GM19452 (cell line): Measurements from ENCODE around the gene PCDHA12.
"Not testable (repeated sequence)": the region's sequence is repeated elsewhere in the genome, so short reads cannot be mapped to it uniquely, and the experiment has no call there.

Experiments used
- ATAC-seq: cut with Tn5 transposase; IDR thresholded peaks from one replicate; pipeline ENCODE4 v1.9.1; 2021; ENCODE audit not compliant: unreplicated experiment

The PCDHA12 gene

DNA sequence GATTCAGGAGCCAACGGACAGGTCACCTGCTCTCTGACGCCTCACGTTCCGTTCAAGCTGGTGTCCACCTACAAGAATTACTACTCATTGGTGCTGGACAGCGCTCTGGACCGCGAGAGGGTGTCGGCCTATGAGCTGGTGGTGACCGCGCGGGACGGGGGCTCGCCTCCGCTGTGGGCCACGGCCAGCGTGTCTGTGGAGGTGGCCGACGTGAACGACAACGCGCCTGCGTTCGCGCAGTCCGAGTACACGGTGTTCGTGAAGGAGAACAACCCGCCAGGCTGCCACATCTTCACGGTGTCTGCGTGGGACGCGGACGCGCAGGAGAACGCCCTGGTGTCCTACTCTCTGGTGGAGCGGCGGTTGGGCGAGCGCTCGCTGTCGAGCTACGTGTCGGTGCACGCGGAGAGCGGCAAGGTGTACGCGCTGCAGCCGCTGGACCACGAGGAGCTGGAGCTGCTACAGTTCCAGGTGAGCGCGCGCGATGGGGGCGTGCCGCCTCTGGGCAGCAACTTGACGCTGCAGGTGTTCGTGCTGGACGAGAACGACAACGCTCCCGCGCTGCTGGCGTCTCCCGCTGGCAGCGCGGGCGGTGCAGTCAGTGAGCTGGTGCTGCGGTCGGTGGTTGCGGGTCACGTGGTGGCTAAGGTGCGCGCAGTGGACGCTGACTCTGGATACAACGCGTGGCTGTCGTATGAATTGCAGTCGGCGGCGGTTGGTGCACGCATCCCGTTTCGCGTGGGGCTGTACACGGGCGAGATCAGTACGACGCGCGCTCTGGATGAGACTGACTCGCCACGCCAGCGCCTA, 17.7 kb upstream of the PCDHA12 start:
- ATAC-seq = no peak

DNA sequence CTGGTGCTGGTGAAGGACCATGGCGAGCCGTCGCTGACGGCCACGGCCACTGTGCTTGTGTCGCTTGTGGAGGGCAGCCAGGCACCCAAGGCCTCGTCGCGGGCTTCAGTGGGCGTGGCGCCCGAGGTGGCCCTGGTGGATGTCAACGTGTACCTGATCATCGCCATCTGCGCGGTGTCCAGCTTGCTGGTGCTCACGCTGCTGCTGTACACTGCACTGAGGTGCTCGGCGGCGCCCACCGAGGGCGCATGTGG, 17.2 kb upstream of the PCDHA12 start:
- no peak for ATAC-seq

GRCh38 chr5:140862441-140863295, 12.4 kb upstream of the PCDHA12 start:
- ATAC-seq = no peak

- ATAC-seq = no peak
These were observed 6.2 kb upstream of the PCDHA12 start, which contains the start of gene PCDHA11 for GRCh38 chr5:140868721-140869554. Gene PCDHA11 (plus strand): TSS chr5:140868957. CDS start chr5:140869104, 147 bp downstream.

DNA sequence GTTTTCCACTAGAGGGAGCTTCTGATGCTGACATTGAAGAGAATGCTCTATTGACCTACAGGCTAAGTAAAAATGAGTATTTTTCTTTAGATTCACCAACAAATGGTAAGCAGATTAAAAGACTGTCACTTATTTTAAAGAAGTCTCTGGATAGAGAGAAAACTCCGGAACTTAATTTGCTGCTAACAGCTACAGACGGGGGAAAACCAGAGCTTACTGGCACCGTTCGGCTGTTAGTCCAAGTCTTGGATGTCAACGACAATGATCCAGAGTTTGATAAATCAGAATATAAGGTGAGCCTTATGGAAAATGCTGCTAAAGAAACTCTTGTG, 5.6 kb upstream of the PCDHA12 start:
- ATAC-seq = no peak

DNA sequence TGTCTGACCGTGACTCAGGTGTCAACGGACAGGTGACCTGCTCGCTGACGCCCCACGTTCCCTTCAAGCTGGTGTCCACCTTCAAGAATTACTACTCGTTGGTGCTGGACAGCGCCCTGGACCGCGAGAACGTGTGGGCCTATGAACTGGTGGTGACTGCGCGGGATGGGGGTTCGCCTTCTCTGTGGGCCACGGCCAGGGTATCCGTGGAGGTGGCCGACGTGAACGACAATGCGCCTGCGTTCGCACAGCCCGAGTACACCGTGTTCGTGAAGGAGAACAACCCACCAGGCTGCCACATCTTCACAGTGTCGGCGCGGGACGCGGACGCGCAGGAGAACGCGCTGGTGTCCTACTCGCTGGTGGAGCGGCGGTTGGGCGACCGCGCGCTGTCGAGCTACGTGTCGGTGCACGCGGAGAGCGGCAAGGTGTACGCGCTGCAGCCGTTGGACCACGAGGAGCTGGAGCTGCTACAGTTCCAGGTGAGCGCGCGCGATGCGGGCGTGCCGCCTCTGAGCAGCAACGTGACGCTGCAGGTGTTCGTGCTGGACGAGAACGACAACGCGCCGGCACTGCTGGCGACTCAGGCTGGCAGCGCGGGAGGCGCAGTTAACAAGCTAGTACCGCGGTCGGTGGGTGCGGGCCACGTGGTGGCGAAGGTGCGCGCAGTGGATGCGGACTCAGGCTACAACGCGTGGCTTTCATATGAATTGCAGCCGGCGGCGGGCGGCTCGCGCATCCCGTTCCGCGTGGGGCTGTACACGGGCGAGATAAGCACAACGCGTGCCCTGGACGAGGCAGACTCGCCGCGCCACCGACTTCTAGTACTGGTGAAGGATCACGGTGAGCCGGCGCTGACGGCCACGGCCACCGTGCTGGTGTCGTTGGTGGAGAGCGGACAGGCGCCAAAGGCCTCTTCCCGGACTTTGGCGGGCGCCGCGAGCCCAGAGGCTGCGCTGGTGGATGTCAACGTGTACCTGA, 4.6 kb upstream of the PCDHA12 start:
- no peak for ATAC-seq

DNA sequence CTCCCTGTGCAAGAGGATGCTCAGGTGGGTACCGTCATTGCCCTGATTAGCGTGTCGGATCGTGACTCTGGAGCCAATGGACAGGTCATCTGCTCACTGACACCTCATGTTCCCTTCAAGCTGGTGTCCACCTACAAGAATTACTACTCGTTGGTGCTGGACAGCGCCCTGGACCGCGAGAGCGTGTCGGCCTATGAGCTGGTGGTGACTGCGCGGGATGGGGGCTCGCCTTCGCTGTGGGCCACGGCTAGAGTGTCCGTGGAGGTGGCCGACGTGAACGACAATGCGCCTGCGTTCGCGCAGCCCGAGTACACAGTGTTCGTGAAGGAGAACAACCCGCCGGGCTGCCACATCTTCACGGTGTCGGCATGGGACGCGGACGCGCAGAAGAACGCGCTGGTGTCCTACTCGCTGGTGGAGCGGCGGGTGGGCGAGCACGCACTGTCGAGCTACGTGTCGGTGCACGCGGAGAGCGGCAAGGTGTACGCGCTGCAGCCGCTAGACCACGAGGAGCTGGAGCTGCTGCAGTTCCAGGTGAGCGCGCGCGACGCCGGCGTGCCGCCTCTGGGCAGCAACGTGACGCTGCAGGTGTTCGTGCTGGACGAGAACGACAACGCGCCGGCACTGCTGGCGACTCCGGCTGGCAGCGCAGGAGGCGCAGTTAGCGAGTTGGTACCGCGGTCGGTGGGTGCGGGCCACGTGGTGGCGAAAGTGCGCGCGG, 1.6 kb downstream of the PCDHA12 start:
- not testable (repeated sequence) for ATAC-seq

DNA sequence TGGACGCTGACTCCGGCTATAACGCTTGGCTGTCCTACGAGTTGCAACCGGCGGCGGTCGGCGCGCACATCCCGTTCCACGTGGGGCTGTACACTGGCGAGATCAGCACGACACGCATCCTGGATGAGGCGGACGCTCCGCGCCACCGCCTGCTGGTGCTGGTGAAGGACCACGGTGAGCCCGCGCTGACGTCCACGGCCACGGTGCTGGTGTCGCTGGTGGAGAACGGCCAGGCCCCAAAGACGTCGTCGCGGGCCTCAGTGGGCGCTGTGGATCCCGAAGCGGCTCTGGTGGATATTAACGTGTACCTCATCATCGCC, 2.1 kb downstream of the PCDHA12 start:
- no peak for ATAC-seq

DNA sequence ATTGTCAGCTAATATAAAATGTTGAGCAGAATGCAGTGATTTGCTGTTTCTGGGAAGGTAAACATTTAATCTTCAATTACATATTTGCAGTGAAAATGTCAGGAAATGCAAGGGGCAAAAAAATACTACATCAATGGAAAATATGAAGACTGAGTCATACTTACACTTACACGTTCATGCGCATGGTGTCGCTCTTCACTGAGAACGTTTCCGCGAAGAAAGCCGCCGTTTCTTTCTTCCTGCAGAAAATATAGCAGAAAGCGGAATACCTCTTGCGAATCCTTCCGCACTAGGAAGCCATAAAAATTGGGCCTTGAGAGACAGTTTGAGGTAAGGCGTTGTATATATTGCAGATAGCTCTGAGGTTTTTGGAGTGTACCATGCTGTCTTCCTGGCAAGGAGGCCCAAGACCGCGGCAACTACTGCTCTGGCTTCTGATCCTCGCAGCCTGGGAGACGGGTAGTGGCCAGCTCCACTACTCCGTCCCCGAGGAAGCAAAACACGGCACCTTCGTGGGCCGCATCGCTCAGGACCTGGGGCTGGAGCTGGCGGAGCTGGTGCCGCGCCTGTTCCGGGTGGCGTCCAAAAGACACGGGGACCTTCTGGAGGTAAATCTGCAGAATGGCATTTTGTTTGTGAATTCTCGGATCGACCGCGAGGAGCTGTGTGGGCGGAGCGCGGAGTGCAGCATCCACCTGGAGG, 6.9 kb downstream of the PCDHA12 start, which contains the start of gene PCDHA13:
TSS of gene PCDHA13 (plus strand) at position 236 of the 702 bp plus-strand sequence. CDS start at position 381, 145 bp downstream.
- ATAC-seq = no peak

- no peak for ATAC-seq
These were observed 7.4 kb downstream of the PCDHA12 start for GRCh38 chr5:140882591-140882899.

GRCh38 chr5:140883373-140883772, 8.3 kb downstream of the PCDHA12 start:
- ATAC-seq = no peak

- no peak for ATAC-seq
These were observed 9.0 kb downstream of the PCDHA12 start for GRCh38 chr5:140883927-140884697.

- ATAC-seq = no peak
These were observed 41.2 kb downstream of the PCDHA12 start for GRCh38 chr5:140916325-140916724.

DNA sequence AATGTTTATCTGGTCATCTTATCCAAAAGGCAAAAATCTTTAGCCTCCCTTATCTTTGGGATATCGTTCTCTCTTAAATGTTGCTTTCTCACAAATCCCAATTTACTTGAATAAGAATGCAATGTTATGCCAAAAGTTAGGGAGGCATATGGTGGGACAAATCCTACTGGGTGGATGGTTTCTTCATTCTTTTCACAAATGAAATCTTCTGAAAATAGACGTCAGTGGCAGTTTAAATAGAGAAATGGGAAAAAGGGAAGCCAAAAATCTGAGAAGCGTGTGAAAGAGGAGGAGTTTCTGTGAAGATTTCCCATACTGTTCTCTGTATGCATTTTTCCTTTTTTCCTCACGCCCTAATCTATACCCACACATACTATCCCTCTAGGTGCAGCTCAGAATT, 48.5 kb downstream of the PCDHA12 start:
- ATAC-seq = no peak

- ATAC-seq = no peak
These were observed 50.8 kb downstream of the PCDHA12 start, which contains the start of gene PCDHAC1 for GRCh38 chr5:140925806-140926442. Gene PCDHAC1 (plus strand): TSS chr5:140926299. CDS start chr5:140926893, 594 bp downstream.

- no peak for ATAC-seq
These were observed 51.5 kb downstream of the PCDHA12 start for GRCh38 chr5:140926443-140927227.

DNA sequence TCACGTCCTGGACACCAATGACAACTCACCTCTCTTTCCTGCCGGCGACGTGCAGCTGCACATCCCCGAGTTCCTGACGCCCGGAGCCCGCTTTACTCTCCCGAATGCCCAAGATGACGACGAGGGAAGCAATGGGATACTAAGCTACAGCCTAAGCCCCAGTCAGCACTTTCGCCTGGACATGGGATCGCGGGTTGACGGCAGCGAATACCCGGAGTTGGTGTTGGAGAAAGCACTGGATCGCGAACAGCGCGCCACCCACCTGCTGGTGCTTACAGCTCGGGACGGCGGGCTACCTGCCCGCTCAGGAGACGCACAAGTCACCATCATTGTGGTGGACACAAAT, 52.1 kb downstream of the PCDHA12 start:
- ATAC-seq = no peak
